CD4-positive, alpha-beta memory T cell (primary cell): ENCODE results near the gene CCNC. TPM values are rescaled to one million over a fixed set of nuclear protein-coding genes. Genes with fewer than 3 reads are reported as not detected.

Source experiments
- CTCF ChIA-PET: fragments of 350-600 bp; sonication (Branson Sonifier 250); formaldehyde crosslinking; loops from one replicate; lab custom pipeline; 2021; ENCODE audit warnings: inconsistent platforms; ENCODE audit not compliant: partially characterized antibody; lab: Charles Lee
- POLR2A ChIA-PET: fragments of 350-600 bp; sonication (Branson Sonifier 250); formaldehyde crosslinking; loops from one replicate; lab custom pipeline; 2021; ENCODE audit not compliant: partially characterized antibody; lab: Charles Lee
- DNase-seq, 5 donors: peaks; one replicate each; pipeline versions ENCODE4 v3.0.0 to v3.0.0-alpha.2; 2020 to 2022; ENCODE audit warnings: mixed read lengths in 1 of 5
- H3K27ac ChIP-seq: one replicate; pipeline ENCODE4 v1.7.0; 2013; ENCODE audit warnings: low read depth, low read length
- H3K27me3 ChIP-seq: 2 replicates; pipeline ENCODE4 v1.7.0; 2013; ENCODE audit warnings: mild to moderate bottlenecking, low read length, moderate library complexity; ENCODE audit not compliant: insufficient read depth
- H3K36me3 ChIP-seq: 2 replicates; pipeline ENCODE4 v1.7.0; 2013; ENCODE audit warnings: mild to moderate bottlenecking, low read length, moderate library complexity; ENCODE audit not compliant: insufficient read depth
- H3K4me1 ChIP-seq: 2 replicates; pipeline ENCODE4 v1.7.0; 2013; ENCODE audit warnings: mild to moderate bottlenecking, low read length, moderate library complexity; ENCODE audit not compliant: insufficient read depth
- H3K4me3 ChIP-seq, 2 donors: one replicate each; pipeline ENCODE4 v1.7.0; 2013; ENCODE audit warnings: low read length in 2 of 2, mild to moderate bottlenecking in 1 of 2
- H3K9me3 ChIP-seq, 2 donors: one replicate each; pipeline ENCODE4 v1.7.0; 2013; ENCODE audit warnings: low read length in 2 of 2, control low read depth in 1 of 2; ENCODE audit not compliant: control insufficient read depth in 1 of 2
- H3K27ac Mint-ChIP-seq, 7 donors: one replicate each; pipeline ENCODE4 v1.8.0; 2020 to 2021; ENCODE audit warnings: mixed read lengths in 7 of 7, mild to moderate bottlenecking in 6 of 7, inconsistent platforms in 3 of 7, moderate library complexity in 3 of 7
- H3K27me3 Mint-ChIP-seq, 2 donors: one replicate each; pipeline ENCODE4 v1.8.0; 2020 to 2021; ENCODE audit warnings: mixed read lengths in 2 of 2
- H3K36me3 Mint-ChIP-seq, 2 donors: one replicate each; pipeline ENCODE4 v1.8.0; 2020 to 2021; ENCODE audit warnings: mixed read lengths in 2 of 2, inconsistent platforms in 1 of 2, mild to moderate bottlenecking in 1 of 2
- H3K4me1 Mint-ChIP-seq, 4 donors: one replicate each; pipeline ENCODE4 v1.8.0; 2020 to 2021; ENCODE audit warnings: mixed read lengths in 4 of 4, mild to moderate bottlenecking in 1 of 4
- H3K4me3 Mint-ChIP-seq, 8 donors: one replicate each; pipeline ENCODE4 v1.8.0; 2020 to 2021; ENCODE audit warnings: mixed read lengths in 8 of 8, mild to moderate bottlenecking in 7 of 8, moderate library complexity in 6 of 8, inconsistent platforms in 3 of 8
- H3K9me3 Mint-ChIP-seq, 8 donors: one replicate each; pipeline ENCODE4 v1.8.0; 2020 to 2021; ENCODE audit warnings: mixed read lengths in 8 of 8, mild to moderate bottlenecking in 5 of 8, inconsistent platforms in 3 of 8, moderate library complexity in 1 of 8
- intact Hi-C: fragments of 100-400 bp; cut with micrococcal nuclease; formaldehyde crosslinking; loops from one replicate; pipeline ENCODE4 v1.15.1; 2023
- polyA plus RNA-seq, 2 donors: library from polyadenylated mRNA; unstranded; fragments of 300-500 nt; fragmentation: Illumina TruSeq; gene quantifications; one replicate each; pipeline ENCODE4 v1.2.3, GENCODE V29; 2021
- total RNA-seq, 2 experiments: library from RNA; stranded (reverse); gene quantifications; one replicate each; pipeline ENCODE4 v1.2.3, GENCODE V29; 2021

Gene CCNC, protein sequence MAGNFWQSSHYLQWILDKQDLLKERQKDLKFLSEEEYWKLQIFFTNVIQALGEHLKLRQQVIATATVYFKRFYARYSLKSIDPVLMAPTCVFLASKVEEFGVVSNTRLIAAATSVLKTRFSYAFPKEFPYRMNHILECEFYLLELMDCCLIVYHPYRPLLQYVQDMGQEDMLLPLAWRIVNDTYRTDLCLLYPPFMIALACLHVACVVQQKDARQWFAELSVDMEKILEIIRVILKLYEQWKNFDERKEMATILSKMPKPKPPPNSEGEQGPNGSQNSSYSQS
- 10 to 100 TPM; 41.3 to 42.7 TPM for total RNA-seq
- polyA plus RNA-seq = 10 to 100 TPM; 46.4 to 76.6 TPM

GRCh38 chr6:99568103-99568933, at the start of gene CCNC:
CCNC (minus strand) TSS chr6:99568660; CDS start chr6:99568527, 133 bp downstream.
- Histone ChIP-seq H3K9me3 (no peaks in the 10 kb centered on the region), H3K4me1 (peaks cover 24% of the 10 kb centered on the region), H3K4me3 (peak within 1 kb of the TSS; percentile 79 to 86), H3K27me3 (no peaks in the 10 kb centered on the region), H3K27ac (peak within 1 kb of the TSS; percentile 78), H3K36me3 (no peaks in the 10 kb centered on the region)
- Mint-ChIP-seq H3K4me3 (peak within 1 kb of the TSS; percentile 93 to 100 (median 99)), H3K27me3 (no peaks in the 10 kb centered on the region), H3K36me3 (peaks cover 0 to 10% of the 10 kb centered on the region in 2 donors), H3K9me3 (no peaks in the 10 kb centered on the region), H3K4me1 (peaks cover 25 to 53% (median 31%) of the 10 kb centered on the region in 4 donors), H3K27ac (peak within 1 kb of the TSS; percentile 88 to 98 (median 95))
- peak; percentile 87 to 89 (median 88) for DNase-seq
- ChIA-PET POLR2A (interaction anchor here (0.6 to 2.3 kb wide), 22 partner anchors 8 to 1109 kb away, joined by 3 to 25 read pairs (median 4); partner anchors contain the start of genes COQ3, PNISR and USP45), CTCF (interaction anchor here (0.9 to 2.3 kb wide), 14 partner anchors 9 to 177 kb away, joined by 3 to 13 read pairs (median 4); no protein-coding TSS in a partner anchor)
- intact Hi-C loops = loop anchor here (1.0 kb wide), 3 partner anchors 48 to 143 kb away; partner anchors contain the start of genes PNISR and USP45

- intact Hi-C loops = loop anchor here (2.0 to 10.0 kb wide), 3 partner anchors 14 to 838 kb away; partner anchors contain the start of gene POU3F2
- Histone ChIP-seq H3K36me3 (no peaks in the 10 kb centered on the region), H3K4me3 (no peak overlapping the region), H3K9me3 (no peaks in the 10 kb centered on the region), H3K27me3 (peaks cover 86% of the 10 kb centered on the region), H3K4me1 (peaks cover 15% of the 10 kb centered on the region), H3K27ac (no peak overlapping the region)
- peaks cover 60 to 64% of the 10 kb centered on the region in 2 donors for H3K27me3 Mint-ChIP-seq
- H3K4me3 Mint-ChIP-seq = no peak overlapping the region
- peak overlapping the region in 1 of 7 donors; percentile 27 for H3K27ac Mint-ChIP-seq
- H3K36me3 Mint-ChIP-seq = no peaks in the 10 kb centered on the region
- ChIA-PET POLR2A (interaction anchor here (0.9 to 1.3 kb wide), 2 partner anchors 12 to 28 kb away, joined by 3 to 4 read pairs; no protein-coding TSS in a partner anchor), CTCF (interaction anchor here (0.9 to 1.2 kb wide), 3 partner anchors 49 to 250 kb away, joined by 3 read pairs; partner anchors contain the start of gene CCNC)
- H3K4me1 Mint-ChIP-seq = peaks cover 5 to 14% (median 9%) of the 10 kb centered on the region in 4 donors
- H3K9me3 Mint-ChIP-seq = peaks cover 0 to 18% (median 6%) of the 10 kb centered on the region in 8 donors
- DNase-seq = no peak
These were observed 48.7 kb upstream of the CCNC start for GRCh38 chr6:99617131-99617530.

DNA sequence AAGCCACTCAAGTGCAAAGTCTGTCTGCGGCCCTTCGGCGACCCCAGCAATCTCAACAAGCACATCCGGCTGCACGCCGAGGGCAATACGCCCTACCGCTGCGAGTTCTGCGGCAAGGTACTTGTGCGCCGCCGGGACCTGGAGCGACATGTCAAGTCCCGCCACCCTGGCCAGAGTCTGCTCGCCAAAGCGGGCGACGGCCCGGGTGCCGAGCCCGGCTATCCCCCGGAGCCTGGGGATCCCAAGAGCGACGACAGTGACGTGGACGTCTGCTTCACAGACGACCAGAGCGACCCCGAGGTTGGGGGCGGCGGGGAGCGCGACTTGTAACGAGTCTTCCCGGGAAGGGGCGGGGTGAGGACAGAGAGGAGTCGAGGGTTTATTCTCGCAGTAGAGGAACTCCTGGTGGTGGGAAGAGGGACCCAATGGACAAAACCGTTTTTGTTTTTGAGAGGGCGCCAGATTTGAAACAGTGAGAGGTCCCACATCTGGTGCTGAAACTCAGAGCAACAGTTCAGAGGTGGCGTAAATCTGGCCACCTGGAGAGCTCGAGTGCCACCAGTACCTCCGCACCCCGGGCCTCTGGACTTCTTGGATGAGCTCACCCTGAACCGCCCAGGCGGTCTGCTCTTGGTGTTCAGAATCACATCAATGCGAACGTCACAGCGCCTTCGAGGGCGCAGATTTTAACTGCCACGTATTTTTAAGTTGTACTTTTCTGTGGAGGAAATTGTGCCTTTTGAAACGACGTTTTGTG, 46.1 kb upstream of the CCNC start:
- Histone ChIP-seq H3K9me3 (no peaks in the 10 kb centered on the region), H3K27ac (no peak overlapping the region), H3K4me3 (peak overlapping the region; percentile 15 to 52), H3K4me1 (peaks cover 29% of the 10 kb centered on the region), H3K36me3 (no peaks in the 10 kb centered on the region), H3K27me3 (peaks cover 90% of the 10 kb centered on the region)
- peaks cover 60 to 62% of the 10 kb centered on the region in 2 donors for H3K27me3 Mint-ChIP-seq
- H3K4me1 Mint-ChIP-seq = peaks cover 9 to 31% (median 17%) of the 10 kb centered on the region in 4 donors
- intact Hi-C loops = loop anchor here (5.0 to 10.0 kb wide), 3 partner anchors 92 to 840 kb away; partner anchors contain the start of gene POU3F2
- ChIA-PET CTCF (no interaction called here), POLR2A (interaction anchor here (1.7 to 2.4 kb wide), 2 partner anchors 10 to 26 kb away, joined by 6 to 12 read pairs; no protein-coding TSS in a partner anchor)
- no peak for DNase-seq
- peaks cover 0 to 2% of the 10 kb centered on the region in 2 donors for H3K36me3 Mint-ChIP-seq
- peak overlapping the region; percentile 74 to 85 (median 82) for H3K4me3 Mint-ChIP-seq
- H3K27ac Mint-ChIP-seq = peak overlapping the region in 4 of 7 donors; percentile 42 to 88 (median 66)
- peaks cover 0 to 18% (median 6%) of the 10 kb centered on the region in 8 donors for H3K9me3 Mint-ChIP-seq

DNA sequence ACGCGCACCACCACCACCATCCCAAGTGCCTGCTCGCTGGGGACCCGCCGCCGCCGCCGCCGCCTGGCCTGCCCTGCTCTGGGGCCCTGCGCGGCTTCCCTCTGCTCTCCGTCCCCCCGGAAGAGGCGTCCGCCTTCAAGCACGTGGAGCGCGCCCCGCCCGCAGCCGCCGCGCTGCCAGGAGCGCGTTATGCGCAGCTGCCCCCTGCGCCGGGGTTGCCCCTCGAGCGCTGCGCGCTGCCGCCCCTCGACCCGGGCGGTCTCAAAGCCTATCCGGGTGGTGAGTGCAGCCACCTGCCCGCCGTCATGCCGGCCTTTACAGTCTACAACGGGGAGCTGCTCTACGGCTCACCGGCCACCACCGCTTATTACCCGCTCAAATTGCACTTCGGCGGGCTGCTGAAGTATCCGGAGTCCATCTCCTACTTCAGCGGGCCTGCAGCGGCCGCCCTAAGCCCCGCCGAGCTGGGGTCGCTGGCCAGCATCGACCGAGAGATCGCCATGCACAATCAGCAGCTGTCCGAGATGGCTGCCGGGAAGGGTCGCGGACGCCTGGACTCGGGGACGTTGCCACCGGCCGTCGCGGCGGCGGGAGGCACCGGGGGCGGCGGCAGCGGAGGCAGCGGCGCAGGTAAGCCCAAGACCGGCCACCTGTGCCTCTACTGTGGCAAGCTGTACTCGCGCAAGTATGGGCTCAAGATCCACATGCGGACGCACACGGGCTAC, 45.4 kb upstream of the CCNC start:
- POLR2A ChIA-PET = interaction anchor here (1.7 to 2.4 kb wide), 2 partner anchors 9 to 25 kb away, joined by 6 to 12 read pairs; no protein-coding TSS in a partner anchor
- Histone ChIP-seq H3K27ac (no peak overlapping the region), H3K9me3 (no peaks in the 10 kb centered on the region), H3K4me3 (peak overlapping the region; percentile 15 to 52), H3K27me3 (peaks cover 90% of the 10 kb centered on the region), H3K4me1 (peaks cover 29% of the 10 kb centered on the region), H3K36me3 (no peaks in the 10 kb centered on the region)
- H3K9me3 Mint-ChIP-seq = peaks cover 0 to 18% (median 9%) of the 10 kb centered on the region in 8 donors
- peak in 1 of 5 donors; percentile 44 for DNase-seq
- CTCF ChIA-PET = interaction anchor here (1.2 kb wide), 1 partner anchor 41 kb away, joined by 3 read pairs; no protein-coding TSS in a partner anchor
- H3K27ac Mint-ChIP-seq = peak overlapping the region in 1 of 7 donors; percentile 56
- peaks cover 59 to 68% of the 10 kb centered on the region in 2 donors for H3K27me3 Mint-ChIP-seq
- intact Hi-C loops = loop anchor here (5.0 to 10.0 kb wide), 3 partner anchors 92 to 841 kb away; partner anchors contain the start of gene POU3F2
- H3K4me3 Mint-ChIP-seq = peak overlapping the region; percentile 74 to 85 (median 82)
- H3K36me3 Mint-ChIP-seq = peaks cover 0 to 2% of the 10 kb centered on the region in 2 donors
- peaks cover 9 to 37% (median 20%) of the 10 kb centered on the region in 4 donors for H3K4me1 Mint-ChIP-seq

GRCh38 chr6:99613409-99613704, 44.9 kb upstream of the CCNC start:
- DNase-seq = no peak
- H3K4me3 Mint-ChIP-seq = peak overlapping the region in 3 of 8 donors; percentile 35 to 80 (median 63)

More at GRCh38 chr6:99613409-99613704, 44.9 kb upstream of the CCNC start:
- Histone ChIP-seq H3K27me3 (peaks cover 90% of the 10 kb centered on the region), H3K4me3 (no peak overlapping the region), H3K9me3 (no peaks in the 10 kb centered on the region), H3K4me1 (peaks cover 31% of the 10 kb centered on the region), H3K27ac (no peak overlapping the region), H3K36me3 (no peaks in the 10 kb centered on the region)
- no peak overlapping the region for H3K27ac Mint-ChIP-seq
- intact Hi-C loops = loop anchor here (5.0 to 10.0 kb wide), 3 partner anchors 91 to 841 kb away; partner anchors contain the start of gene POU3F2
- H3K9me3 Mint-ChIP-seq = peaks cover 0 to 21% (median 8%) of the 10 kb centered on the region in 8 donors
- peaks cover 0 to 2% of the 10 kb centered on the region in 2 donors for H3K36me3 Mint-ChIP-seq
- peaks cover 61 to 70% of the 10 kb centered on the region in 2 donors for H3K27me3 Mint-ChIP-seq
- H3K4me1 Mint-ChIP-seq = peaks cover 9 to 42% (median 21%) of the 10 kb centered on the region in 4 donors
- POLR2A ChIA-PET = interaction anchor here (2.4 kb wide), 1 partner anchor 24 kb away, joined by 12 read pairs; no protein-coding TSS in a partner anchor
- CTCF ChIA-PET = interaction anchor here (1.2 kb wide), 1 partner anchor 41 kb away, joined by 3 read pairs; no protein-coding TSS in a partner anchor
